ENCODE measurements around the gene GNG7. TPM values are rescaled to one million over a fixed set of nuclear protein-coding genes. Genes with fewer than 3 reads are reported as not detected.

GNG7 gene
- total and polyA plus RNA-seq, 10 of the 15 experiments (the other 5 are each of a cell fraction or from before 2014, with no cell fraction given), result 1.9 to 13.6 (median 6.5) TPM

GRCh38 chr19:2609389-2610116 lies 92.9 kb downstream of the GNG7 start:
- Histone ChIP-seq H3K9me3 (replicated peaks; ENCODE audit: control insufficient read depth, insufficient read depth, low read length) (peaks cover 1% of the 10 kb centered on the region; the same call in 2 of the 3 replicates), H3K27ac (ENCODE audit: control insufficient read depth, insufficient read depth) (peak overlapping the region; percentile 96), H3K9ac (ENCODE audit: control insufficient read depth, insufficient read depth, low read length) (peak overlapping the region; percentile 71), H3K4me2 (ENCODE audit: control insufficient read depth, insufficient read depth) (peak overlapping the region; percentile 99), H3K79me2 (ENCODE audit: control insufficient read depth, insufficient read depth, low read length) (peaks cover 27% of the 10 kb centered on the region), H2AFZ (ENCODE audit: control insufficient read depth, low read depth, low read length) (no peak overlapping the region), H3K4me1 (ENCODE audit: control insufficient read depth, insufficient read depth, low read length) (peaks cover 46% of the 10 kb centered on the region), H3K4me3 (peak overlapping the region; percentile 67), H3K36me3 (ENCODE audit: control insufficient read depth in 2 of 2, insufficient read depth in 2 of 2, low read length in 1 of 2) (no peaks in the 10 kb centered on the region; a peak in 1 of 4 replicates), H3K27me3 (replicated peaks in 1 of 2; ENCODE audit: control insufficient read depth in 2 of 2, insufficient read depth in 2 of 2, low read length in 1 of 2) (no peaks in the 10 kb centered on the region), H4K20me1 (ENCODE audit: control insufficient read depth, insufficient read depth) (no peaks in the 10 kb centered on the region)
- ChIA-PET SMC1A (ENCODE audit: uncharacterized antibody, unreplicated experiment) (interaction anchor here (1.0 to 10.3 kb wide), 16 partner anchors 12 to 440 kb away, joined by 3 to 143 read pairs (median 12); partner anchors contain the start of gene GADD45B), CTCF (interaction anchor here (0.8 to 21.7 kb wide), 16 partner anchors 9 to 351 kb away, joined by 3 to 318 read pairs (median 7); partner anchors contain the start of gene GADD45B), POLR2A (interaction anchor here (0.8 to 8.9 kb wide), 13 partner anchors 9 to 351 kb away, joined by 3 to 166 read pairs (median 8); partner anchors contain the start of genes GADD45B and LMNB2), RAD21 (ENCODE audit: unreplicated experiment) (interaction anchor here (0.7 to 6.3 kb wide), 18 partner anchors 9 to 440 kb away, joined by 3 to 221 read pairs (median 6); partner anchors contain the start of gene GADD45B)
- in situ Hi-C loops (cut with MboI) (loop anchor here (5.0 to 10.0 kb wide), 4 partner anchors 137 to 455 kb away; partner anchors contain the start of gene AP3D1), intact Hi-C loops (cut with micrococcal nuclease; ENCODE audit: unreplicated experiment) (loop anchor here (1.0 to 10.0 kb wide), 2 partner anchors 47 to 215 kb away; no protein-coding TSS in a partner anchor)
- 6% methylated on average over 20 of the region's 20 CpGs for WGBS (ENCODE audit: insufficient coverage, insufficient replicate concordance, low lambda C conversion rate, missing lambda C conversion rate)
- DNase-seq (ENCODE audit: low read depth, low spot score) (peak; percentile 59), ATAC-seq (peak; percentile 47), FAIRE-seq (peak; percentile 76)
- TSS peak; percentile 48 for BruUV-seq (replicated peaks)
- TF ChIP-seq LARP7 (IDR thresholded peaks at IDR 0.05), result no peak; the same call in 1 of the 2 replicates
- TF ChIP-seq, protein P1, sequence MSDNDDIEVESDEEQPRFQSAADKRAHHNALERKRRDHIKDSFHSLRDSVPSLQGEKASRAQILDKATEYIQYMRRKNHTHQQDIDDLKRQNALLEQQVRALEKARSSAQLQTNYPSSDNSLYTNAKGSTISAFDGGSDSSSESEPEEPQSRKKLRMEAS (IDR thresholded peaks at IDR 0.05; ENCODE audit: low read depth, low read length), result no peak
- TF ChIP-seq, protein P2, sequence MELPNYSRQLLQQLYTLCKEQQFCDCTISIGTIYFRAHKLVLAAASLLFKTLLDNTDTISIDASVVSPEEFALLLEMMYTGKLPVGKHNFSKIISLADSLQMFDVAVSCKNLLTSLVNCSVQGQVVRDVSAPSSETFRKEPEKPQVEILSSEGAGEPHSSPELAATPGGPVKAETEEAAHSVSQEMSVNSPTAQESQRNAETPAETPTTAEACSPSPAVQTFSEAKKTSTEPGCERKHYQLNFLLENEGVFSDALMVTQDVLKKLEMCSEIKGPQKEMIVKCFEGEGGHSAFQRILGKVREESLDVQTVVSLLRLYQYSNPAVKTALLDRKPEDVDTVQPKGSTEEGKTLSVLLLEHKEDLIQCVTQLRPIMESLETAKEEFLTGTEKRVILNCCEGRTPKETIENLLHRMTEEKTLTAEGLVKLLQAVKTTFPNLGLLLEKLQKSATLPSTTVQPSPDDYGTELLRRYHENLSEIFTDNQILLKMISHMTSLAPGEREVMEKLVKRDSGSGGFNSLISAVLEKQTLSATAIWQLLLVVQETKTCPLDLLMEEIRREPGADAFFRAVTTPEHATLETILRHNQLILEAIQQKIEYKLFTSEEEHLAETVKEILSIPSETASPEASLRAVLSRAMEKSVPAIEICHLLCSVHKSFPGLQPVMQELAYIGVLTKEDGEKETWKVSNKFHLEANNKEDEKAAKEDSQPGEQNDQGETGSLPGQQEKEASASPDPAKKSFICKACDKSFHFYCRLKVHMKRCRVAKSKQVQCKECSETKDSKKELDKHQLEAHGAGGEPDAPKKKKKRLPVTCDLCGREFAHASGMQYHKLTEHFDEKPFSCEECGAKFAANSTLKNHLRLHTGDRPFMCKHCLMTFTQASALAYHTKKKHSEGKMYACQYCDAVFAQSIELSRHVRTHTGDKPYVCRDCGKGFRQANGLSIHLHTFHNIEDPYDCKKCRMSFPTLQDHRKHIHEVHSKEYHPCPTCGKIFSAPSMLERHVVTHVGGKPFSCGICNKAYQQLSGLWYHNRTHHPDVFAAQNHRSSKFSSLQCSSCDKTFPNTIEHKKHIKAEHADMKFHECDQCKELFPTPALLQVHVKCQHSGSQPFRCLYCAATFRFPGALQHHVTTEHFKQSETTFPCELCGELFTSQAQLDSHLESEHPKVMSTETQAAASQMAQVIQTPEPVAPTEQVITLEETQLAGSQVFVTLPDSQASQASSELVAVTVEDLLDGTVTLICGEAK (IDR thresholded peaks at IDR 0.05; ENCODE audit: borderline replicate concordance), result no peak
- no peak for TF ChIP-seq WRNIP1 (IDR thresholded peaks at IDR 0.05; ENCODE audit: borderline replicate concordance, low read depth, low read length)
- TF ChIP-seq SMARCA5 (IDR thresholded peaks at IDR 0.05), result no peak
- TF ChIP-seq DPF2 (IDR thresholded peaks at IDR 0.05), result peak; percentile 65
- TF ChIP-seq KDM1A (IDR thresholded peaks at IDR 0.05; ENCODE audit: borderline replicate concordance), result no peak
- peak; percentile 66 for TF ChIP-seq POLR2A (IDR thresholded peaks at IDR 0.05; ENCODE audit: low read depth, low read length)
- TF ChIP-seq RFX5 (IDR thresholded peaks at IDR 0.05; ENCODE audit: low read depth, low read length), result no peak
- TF ChIP-seq BCL11A (IDR thresholded peaks at IDR 0.05; ENCODE audit: low read depth, low read length), result peak; percentile 29
- peak; percentile 14; the same call in 1 of the 2 replicates for TF ChIP-seq ZNF687 (IDR thresholded peaks at IDR 0.05)
- TF ChIP-seq MYC (IDR thresholded peaks at IDR 0.05; ENCODE audit: insufficient read depth, insufficient read length, insufficient replicate concordance, low read length, severe bottlenecking), result no peak
- TF ChIP-seq ATF7 (IDR thresholded peaks at IDR 0.05; ENCODE audit: low read depth), result no peak; the same call in 1 of the 2 replicates

All from GM12878 (cell line).